ENCODE data around the gene PTPRN2. TPM values are rescaled to one million over a fixed set of nuclear protein-coding genes. Genes with fewer than 3 reads are reported as not detected.

PTPRN2 gene
- total and polyA plus RNA-seq, 2 of the 13 experiments (the other 11 are each of a cell fraction or from before 2014, with no cell fraction given), result 2.5 to 24.2 TPM

GRCh38 chr7:158447151-158447505 lies 140.5 kb downstream of the PTPRN2 start:
- 97% methylated on average over 4 of the region's 6 CpGs for WGBS (ENCODE audit: low lambda C conversion rate)
- no peak overlapping the region for H3K4me3 ChIP-seq (replicated peaks in 1 of 3; ENCODE audit: insufficient read depth in 1 of 3, low read depth in 2 of 3, low read length in 3 of 3)
- no peak overlapping the region for H2AFZ ChIP-seq (ENCODE audit: low read length)
- POLR2A ChIA-PET, result no interaction called here
- H3K4me1 ChIP-seq (ENCODE audit: insufficient read depth, low read length), result peaks cover 21% of the 10 kb centered on the region; the same call in 1 of the 2 replicates
- CTCF ChIA-PET (ENCODE audit: low intra/inter-chr PET ratio, low total read pairs), result no interaction called here
- no peak for DNase-seq (ENCODE audit: low spot score)
- no peaks in the 10 kb centered on the region for H3K79me2 ChIP-seq (ENCODE audit: insufficient read depth, low read length)
- H3K27me3 ChIP-seq (ENCODE audit: control insufficient read depth in 1 of 2, insufficient read depth in 2 of 2, low read length in 2 of 2), result no peaks in the 10 kb centered on the region
- no TSS peak for BruUV-seq (replicated peaks)
- H4K20me1 ChIP-seq (ENCODE audit: insufficient read depth, low read length), result peaks cover 71% of the 10 kb centered on the region; the same call in 1 of the 2 replicates
- no peak overlapping the region for H3K4me2 ChIP-seq (ENCODE audit: low read depth, low read length)
- no peak overlapping the region for H3K9ac ChIP-seq (ENCODE audit: insufficient read depth, low read depth, low read length)
- no peak for ATAC-seq
- FAIRE-seq, result no peak
- no peaks in the 10 kb centered on the region for H3K36me3 ChIP-seq (replicated peaks in 1 of 2; ENCODE audit: control insufficient read depth in 1 of 2, insufficient read depth in 2 of 2, low read length in 2 of 2)
- intact Hi-C loops (cut with micrococcal nuclease; ENCODE audit: unreplicated experiment) (no loop called here), in situ Hi-C loops (cut with HindIII; ENCODE audit: extremely low pct_ligation_motif_present, low pct_unique_long_range_greater_than_20kb) (no loop called here)
- H3K27ac ChIP-seq (ENCODE audit: extremely low read length, insufficient read depth, low read length), result no peak overlapping the region
- H3K9me3 ChIP-seq (ENCODE audit: low read length), result no peaks in the 10 kb centered on the region
- TF ChIP-seq ZNF841 (CRISPR knock-in tag; IDR thresholded peaks at IDR 0.05; ENCODE audit: borderline replicate concordance) (no peak), SATB2 (CRISPR knock-in tag; IDR thresholded peaks at IDR 0.05) (no peak), MXD4 (CRISPR knock-in tag; IDR thresholded peaks at IDR 0.05) (no peak), ZBTB26 (CRISPR knock-in tag; IDR thresholded peaks at IDR 0.05; ENCODE audit: borderline replicate concordance) (no peak), ZBED4 (CRISPR knock-in tag; IDR thresholded peaks at IDR 0.05; ENCODE audit: borderline replicate concordance) (no peak), RORA (CRISPR knock-in tag; IDR thresholded peaks at IDR 0.05) (no peak), ATF3 (CRISPR knock-in tag; IDR thresholded peaks at IDR 0.05) (no peak), PAXIP1 (CRISPR knock-in tag; conservative IDR thresholded peaks at IDR 0.05) (no peak), ZNF446 (CRISPR knock-in tag; IDR thresholded peaks at IDR 0.05) (no peak), ZNF550 (CRISPR knock-in tag; IDR thresholded peaks at IDR 0.05; ENCODE audit: borderline replicate concordance) (no peak), ZNF792 (CRISPR knock-in tag; IDR thresholded peaks at IDR 0.05) (no peak), THAP8 (CRISPR knock-in tag; IDR thresholded peaks at IDR 0.05; ENCODE audit: borderline replicate concordance) (no peak)
